Stimulated activated CD4-positive, alpha-beta T cell treated with anti-CD3 and anti-CD28 coated beads, Interleukin-2, amount 100 ng/mL, for 48 hours (primary cell): ENCODE data around the gene TSGA10.
"Not testable (repeated sequence)": the region's sequence is repeated elsewhere in the genome, so short reads cannot be mapped to it uniquely, and the experiment has no call there.

ENCODE experiments used
- DNase-seq, 2 donors: peaks; one replicate each; pipeline ENCODE4 v3.0.0-alpha.2; 2020

Gene TSGA10

GRCh38 chr2:99067871-99068625, 86.7 kb downstream of the TSGA10 start:
- DNase-seq: no peak

DNA sequence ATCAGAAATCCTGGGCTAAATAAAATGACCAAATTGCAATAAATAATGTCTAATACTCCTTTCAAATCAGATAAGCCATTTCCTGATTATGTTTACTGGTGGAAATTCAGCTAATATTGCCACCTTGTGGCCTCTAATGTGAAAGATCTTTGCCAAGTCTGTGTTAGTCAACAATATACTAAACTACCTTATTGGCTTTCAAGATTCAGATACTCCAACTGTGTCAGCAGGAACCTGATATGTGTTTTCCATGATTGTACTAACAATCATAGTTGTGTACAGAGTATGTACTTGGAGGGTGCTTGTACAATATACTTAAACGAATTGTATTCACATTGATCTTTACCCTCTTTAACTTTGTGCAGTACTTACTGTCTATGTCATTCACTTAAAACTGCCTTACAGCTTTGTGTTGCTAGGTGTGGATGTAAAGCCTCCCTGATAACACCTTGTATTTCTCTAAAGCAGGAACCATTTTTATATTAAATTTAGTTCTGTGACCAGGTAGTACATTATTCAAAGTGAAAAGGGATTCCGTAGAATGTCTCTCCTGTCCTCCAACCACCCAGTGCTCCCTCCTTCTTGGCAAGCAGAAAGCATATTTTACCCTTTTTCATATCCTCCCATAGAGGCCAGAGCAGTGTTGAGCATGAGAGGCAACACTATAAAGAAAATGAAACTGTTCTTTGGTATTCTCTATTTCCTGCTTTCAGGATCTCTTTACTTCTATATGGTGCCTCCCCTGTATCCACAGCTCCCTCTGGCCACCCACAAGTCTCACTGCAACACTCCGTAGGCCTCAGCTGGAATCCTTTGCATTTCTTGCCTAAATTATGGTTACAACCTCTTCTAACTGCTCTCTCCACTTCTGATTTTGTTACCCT, 88.4 kb downstream of the TSGA10 start:
- DNase-seq: no peak

DNA sequence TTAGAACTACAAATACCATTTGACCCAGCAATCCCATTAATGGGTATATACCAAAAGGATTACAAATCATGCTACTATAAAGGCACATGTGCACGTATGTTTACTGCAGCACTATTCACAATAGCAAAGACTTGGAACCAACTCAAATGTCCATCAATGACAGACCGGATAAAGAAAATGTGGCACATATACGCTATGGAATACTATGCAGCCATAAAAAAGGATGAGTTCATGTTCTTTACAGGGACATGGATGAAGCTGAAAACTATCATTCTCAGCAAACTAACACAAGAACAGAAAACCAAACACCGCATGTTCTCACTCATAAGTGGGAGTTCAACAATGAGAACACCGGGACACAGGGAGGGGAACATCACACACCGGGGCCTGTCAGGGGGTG, 105.6 kb downstream of the TSGA10 start:
- not testable (repeated sequence) for DNase-seq

GRCh38 chr2:99040736-99041300, 113.9 kb downstream of the TSGA10 start:
- DNase-seq: not testable (repeated sequence)

DNA sequence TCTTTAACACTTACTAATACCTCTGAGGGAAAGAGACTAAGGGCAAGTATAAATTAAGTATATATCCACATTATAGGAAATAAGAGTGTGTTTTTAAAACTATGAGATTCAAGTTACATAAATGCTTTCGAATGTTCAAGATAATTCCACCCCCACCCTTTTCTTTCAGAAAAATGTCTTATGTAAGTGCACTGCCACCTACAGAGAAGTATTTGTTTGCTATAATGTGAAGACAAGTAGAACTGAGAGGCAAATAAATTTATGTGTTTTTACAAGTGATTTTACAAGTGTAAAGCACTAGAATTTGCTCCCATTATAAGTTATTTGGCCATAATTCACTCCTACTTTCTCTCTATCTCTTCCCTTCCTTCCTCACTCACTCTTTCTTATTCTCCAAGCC, 118.8 kb downstream of the TSGA10 start:
- no peak for DNase-seq

DNA sequence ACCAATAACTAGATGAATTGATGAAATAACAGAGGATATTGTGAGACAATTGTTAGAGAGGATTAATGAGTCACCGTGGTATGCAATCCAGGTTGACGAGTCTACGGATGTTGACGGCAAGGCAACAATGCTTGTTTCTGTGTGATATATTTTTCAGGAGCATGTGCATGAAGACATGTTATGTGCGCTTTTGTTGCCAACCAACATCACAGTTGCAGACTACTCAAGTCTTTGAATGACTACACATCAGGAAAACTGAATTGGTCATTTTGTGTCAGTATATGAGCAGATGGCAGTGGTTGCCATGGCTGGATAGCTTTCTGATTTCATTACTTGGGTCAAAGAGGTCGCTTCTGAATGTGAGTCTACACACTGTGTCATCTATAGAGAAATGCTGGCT, 122.0 kb downstream of the TSGA10 start:
- no peak for DNase-seq

GRCh38 chr2:99032001-99032400, 122.7 kb downstream of the TSGA10 start:
- DNase-seq: no peak

- DNase-seq: no peak
Measured at GRCh38 chr2:99031481-99031880, 123.3 kb downstream of the TSGA10 start.

- DNase-seq: no peak
Measured at GRCh38 chr2:99028558-99028957, 126.2 kb downstream of the TSGA10 start.

- DNase-seq: no peak
Measured at GRCh38 chr2:99027856-99028255, 126.9 kb downstream of the TSGA10 start.

DNA sequence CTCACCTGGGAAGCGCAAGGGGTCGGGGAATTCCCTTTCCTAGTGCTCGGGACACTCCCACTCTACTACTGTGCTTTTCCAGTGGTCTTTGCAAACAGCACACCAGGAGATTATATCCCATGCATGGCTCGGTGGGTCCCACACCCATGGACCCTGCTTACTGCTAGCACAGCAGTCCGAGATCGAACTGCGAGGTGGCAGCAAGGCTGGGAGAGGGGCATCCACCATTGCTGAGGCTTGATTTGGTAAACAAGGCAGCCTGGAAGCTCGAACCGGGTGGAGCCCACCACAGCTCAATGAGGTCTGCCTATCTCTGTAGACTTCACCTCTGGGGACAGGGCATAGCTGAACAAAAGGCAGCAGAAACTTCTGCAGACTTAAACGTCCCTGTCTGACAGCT, 154.0 kb downstream of the TSGA10 start:
- no peak for DNase-seq

DNA sequence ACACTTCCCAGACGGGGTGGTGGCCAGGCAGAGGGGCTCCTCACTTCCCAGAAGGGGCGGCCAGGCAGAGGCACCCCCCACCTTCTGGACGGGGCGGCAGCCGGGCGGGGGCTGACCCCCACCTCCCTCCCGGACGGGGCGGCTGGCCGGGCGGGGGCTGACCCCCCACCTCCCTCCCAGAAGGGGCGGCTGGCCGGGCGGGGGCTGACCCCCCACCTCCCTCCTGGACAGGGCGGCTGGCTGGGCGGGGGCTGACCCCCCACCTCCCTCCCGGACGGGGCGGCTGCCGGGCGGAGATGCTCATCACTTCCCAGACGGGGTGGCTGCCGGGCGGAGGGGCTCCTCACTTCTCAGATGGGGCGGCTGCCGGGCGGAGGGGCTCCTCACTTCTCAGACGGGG, 166.0 kb downstream of the TSGA10 start:
- DNase-seq: not testable (repeated sequence)

DNA sequence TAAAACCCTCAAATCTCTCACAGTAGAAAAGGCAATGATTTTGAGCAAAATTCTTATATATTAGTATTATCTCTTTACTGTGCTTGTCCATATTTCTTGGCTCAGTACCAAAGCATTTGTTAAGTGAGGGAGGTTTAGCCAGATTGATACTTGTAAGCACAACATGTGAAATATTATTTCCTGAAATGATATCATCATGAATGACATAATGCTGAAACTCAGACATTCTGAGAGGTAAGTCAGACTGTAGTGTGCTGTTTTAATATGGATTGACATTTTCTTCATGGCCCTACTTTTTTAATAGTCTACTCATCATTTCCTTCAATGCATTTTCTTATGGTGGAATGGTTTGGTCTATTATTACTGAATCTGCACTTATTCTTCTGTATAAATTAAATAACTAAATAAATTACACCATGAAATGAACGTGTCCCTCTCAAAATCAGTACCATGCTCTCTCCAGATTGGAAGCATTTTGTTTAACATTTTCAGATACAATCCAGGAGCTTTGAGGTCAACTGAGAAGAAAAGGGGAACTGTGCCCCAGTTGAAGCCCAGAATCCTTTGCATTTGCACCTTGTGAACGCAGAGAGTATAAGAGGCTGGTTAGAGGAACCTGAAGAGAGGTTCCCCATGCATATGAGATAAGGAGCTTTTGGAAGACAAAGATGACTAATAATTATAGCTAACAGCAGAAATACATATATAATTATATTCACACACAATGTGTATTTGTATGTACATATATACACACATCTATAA, 168.7 kb downstream of the TSGA10 start:
- no peak for DNase-seq

- no peak for DNase-seq
Measured at GRCh38 chr2:98975611-98976010, 179.1 kb downstream of the TSGA10 start.

GRCh38 chr2:98972582-98973167, 182.1 kb downstream of the TSGA10 start:
- DNase-seq: no peak

GRCh38 chr2:98959810-98960507, 194.8 kb downstream of the TSGA10 start:
- DNase-seq: no peak

GRCh38 chr2:98952966-98953365, 201.8 kb downstream of the TSGA10 start:
- DNase-seq: no peak

DNA sequence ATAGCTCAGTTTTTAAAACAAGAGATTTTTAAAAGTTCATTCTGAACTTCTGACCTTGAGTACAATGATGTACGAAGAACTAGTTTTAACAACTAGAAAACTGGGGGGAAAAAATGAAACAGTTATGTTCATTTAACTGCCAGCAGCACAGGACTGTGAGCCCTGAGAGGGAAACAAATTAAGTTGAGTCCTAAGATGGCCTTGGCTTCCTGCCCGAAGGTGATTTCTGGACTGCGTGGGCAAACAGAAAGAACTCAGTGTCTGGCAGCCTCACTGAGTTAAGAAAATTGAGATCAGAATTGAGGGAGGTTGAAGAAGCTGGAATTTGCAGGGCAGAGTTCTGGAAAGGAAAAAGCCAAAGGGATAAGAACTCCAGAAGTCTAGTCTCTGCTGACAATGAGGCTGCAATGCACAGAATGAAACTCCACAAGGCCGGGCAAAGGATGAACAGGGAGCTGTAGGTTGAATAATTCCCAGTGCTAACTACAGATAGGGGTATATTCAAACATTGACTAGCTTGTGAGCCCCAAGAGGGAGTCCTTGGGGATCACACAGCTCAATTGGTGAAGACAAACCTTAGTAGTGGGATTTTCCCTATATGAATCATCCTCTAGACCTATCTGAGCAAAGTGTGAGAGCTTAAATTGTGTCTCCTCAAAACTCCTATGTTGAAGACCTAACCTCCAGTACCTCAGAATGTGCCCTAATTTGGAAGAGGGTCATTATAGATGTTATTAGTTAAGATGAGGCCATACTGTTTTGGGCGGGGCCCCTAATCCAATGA, 205.6 kb downstream of the TSGA10 start:
- DNase-seq: no peak

GRCh38 chr2:98947554-98947953, 207.2 kb downstream of the TSGA10 start:
- no peak for DNase-seq
